T-helper 2 cell treated with Interferon-gamma antibody and Interleukin-4, amounts not matched to agents 5 μg/mL and 100 μg/mL, for 36 hours (primary cell): ENCODE results near the gene WDR4.
"Not testable (repeated sequence)": the region's sequence is repeated elsewhere in the genome, so short reads cannot be mapped to it uniquely, and the experiment has no call there.

Experiments
- DNase-seq: peaks from one replicate; pipeline ENCODE4 v3.0.0; 2021; ENCODE audit warnings: low spot score
- H3K27ac Mint-ChIP-seq: one replicate; pipeline ENCODE4 v1.8.0; 2021; ENCODE audit warnings: mild to moderate bottlenecking, mixed read lengths
- H3K27me3 Mint-ChIP-seq: one replicate; pipeline ENCODE4 v1.8.0; 2021; ENCODE audit warnings: low read depth, mixed read lengths
- H3K36me3 Mint-ChIP-seq: one replicate; pipeline ENCODE4 v1.8.0; 2021; ENCODE audit warnings: low read depth, mixed read lengths
- H3K4me1 Mint-ChIP-seq: one replicate; pipeline ENCODE4 v1.8.0; 2021; ENCODE audit warnings: low read depth, mixed read lengths
- H3K4me3 Mint-ChIP-seq: one replicate; pipeline ENCODE4 v1.8.0; 2022; ENCODE audit warnings: mild to moderate bottlenecking, moderate library complexity, mixed read lengths
- H3K9me3 Mint-ChIP-seq: one replicate; pipeline ENCODE4 v1.8.0; 2021; ENCODE audit warnings: mixed read lengths

Gene WDR4

DNA sequence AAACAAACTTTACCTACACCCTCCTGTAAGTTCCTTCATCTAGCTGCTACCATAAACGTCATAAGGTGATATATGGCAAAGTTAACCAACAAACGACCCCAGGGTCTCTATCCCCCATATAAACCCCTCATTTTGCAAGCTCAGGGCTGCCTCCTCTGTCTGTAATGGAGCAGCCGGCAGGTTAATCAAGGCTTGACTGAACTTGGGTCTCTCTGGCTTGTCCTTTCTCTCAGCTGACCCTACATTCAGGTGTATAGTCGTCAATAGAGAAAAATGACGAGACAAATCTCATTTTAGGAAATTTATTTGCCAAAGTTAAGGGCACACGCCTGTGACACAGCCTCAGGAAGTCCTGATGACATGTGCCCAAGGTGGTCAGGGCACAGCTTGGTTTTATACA lies 67.4 kb downstream of the WDR4 start:
- H3K27ac Mint-ChIP-seq = no peak overlapping the region
- H3K4me3 Mint-ChIP-seq = no peak overlapping the region
- DNase-seq = no peak
- H3K27me3 Mint-ChIP-seq = peaks cover 22% of the 10 kb centered on the region
- peaks cover 16% of the 10 kb centered on the region for H3K9me3 Mint-ChIP-seq
- no peaks in the 10 kb centered on the region for H3K36me3 Mint-ChIP-seq
- H3K4me1 Mint-ChIP-seq = no peaks in the 10 kb centered on the region

DNA sequence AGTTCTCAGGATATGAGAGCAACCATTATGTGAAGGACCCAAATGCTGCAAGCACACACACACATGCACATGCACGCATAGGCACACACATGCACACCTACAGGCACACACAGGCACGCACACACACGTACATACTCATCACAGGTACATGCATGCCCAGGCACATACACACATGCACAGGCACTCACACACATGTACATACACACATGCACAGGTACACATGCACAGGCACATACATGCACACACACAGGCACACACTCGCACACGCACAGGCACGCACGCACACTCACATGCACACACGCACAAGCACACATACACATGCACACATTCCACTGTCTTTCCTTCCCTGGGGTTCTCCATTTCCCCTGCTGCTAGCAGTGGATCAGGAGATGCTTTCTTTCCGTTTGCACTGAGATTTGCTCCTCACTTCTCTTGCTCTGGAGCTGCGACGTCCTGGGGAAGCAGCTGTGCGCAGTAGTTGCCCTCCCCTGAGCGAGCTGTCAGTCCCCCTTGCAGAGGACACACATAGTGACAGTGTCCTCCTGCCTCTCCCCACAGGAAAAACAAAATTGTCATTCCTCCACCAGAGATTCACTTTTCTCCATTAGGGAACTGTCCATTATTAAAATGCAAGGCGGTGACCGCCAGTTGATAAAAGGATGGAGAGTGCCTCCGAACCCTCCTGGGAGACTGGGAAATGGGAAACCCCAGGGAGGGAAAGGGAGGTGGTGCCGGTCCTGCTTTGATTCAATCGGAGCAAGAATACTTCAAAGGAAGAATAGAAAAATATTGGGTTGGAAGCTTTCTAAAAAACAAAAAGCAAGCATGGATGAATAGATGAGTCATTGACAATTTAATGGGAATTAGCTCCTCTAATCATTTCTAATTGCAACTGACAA lies 69.5 kb downstream of the WDR4 start:
- Mint-ChIP-seq H3K4me3 (no peak overlapping the region), H3K27me3 (peaks cover 30% of the 10 kb centered on the region), H3K4me1 (no peaks in the 10 kb centered on the region), H3K9me3 (peaks cover 8% of the 10 kb centered on the region), H3K36me3 (no peaks in the 10 kb centered on the region), H3K27ac (no peak overlapping the region)
- no peak for DNase-seq

DNA sequence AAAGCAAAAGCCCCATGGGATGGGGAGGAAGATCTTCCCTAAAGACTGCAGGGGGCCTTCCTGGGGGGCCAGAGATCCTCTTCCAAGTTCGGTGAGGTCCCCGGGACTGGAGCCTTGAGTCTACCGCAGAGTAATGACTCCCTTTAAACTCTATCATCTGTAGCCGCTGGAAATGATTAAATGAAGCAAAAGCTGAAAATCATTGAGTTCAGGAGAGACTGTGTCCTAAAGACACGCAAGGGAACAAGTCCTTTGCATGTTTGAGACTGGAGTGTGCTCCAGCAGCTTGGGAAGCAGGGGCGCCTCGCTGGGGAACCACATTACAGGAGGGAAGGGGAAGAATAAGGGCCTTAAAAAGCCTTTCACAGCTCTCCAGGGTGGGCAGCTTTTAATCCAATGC lies 70.2 kb downstream of the WDR4 start:
- no peak overlapping the region for H3K27ac Mint-ChIP-seq
- peaks cover 6% of the 10 kb centered on the region for H3K9me3 Mint-ChIP-seq
- H3K4me3 Mint-ChIP-seq = no peak overlapping the region
- no peaks in the 10 kb centered on the region for H3K36me3 Mint-ChIP-seq
- H3K4me1 Mint-ChIP-seq = no peaks in the 10 kb centered on the region
- no peak for DNase-seq
- H3K27me3 Mint-ChIP-seq = peaks cover 30% of the 10 kb centered on the region

DNA sequence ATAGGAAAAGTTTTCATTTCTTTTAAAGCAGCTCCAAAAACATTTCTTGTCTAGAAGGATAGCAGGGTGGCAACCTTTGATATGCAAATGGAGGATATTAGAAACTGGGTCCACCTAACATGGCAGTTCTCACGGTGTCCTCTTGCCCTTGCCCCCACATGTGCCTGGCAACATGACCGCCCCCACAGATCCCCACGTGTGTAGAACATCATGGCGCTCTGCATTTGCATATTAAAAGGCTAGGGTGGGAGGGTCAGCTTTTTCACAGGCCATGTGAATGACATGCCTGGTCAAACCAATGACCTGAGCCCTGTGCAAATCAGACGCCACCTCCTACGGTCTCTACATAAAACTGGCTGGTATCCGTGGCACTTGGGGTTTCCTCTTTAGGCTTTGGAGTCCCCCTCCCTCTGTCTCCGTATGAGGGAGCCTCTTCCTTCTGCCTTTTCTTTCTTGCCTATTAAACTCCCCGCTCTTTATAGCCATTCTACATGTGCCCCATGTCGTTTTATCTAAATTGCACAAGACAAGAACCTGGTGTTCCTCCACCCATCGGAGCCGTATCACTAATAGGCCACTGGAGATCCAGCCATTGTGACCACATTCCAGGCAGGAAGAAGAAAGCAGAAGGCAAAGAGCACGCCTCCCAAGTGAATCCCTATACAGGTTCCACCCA lies 71.3 kb downstream of the WDR4 start:
- no peak for DNase-seq
- H3K27me3 Mint-ChIP-seq = peaks cover 26% of the 10 kb centered on the region
- no peaks in the 10 kb centered on the region for H3K4me1 Mint-ChIP-seq
- no peak overlapping the region for H3K4me3 Mint-ChIP-seq
- no peaks in the 10 kb centered on the region for H3K9me3 Mint-ChIP-seq
- H3K36me3 Mint-ChIP-seq = no peaks in the 10 kb centered on the region
- no peak overlapping the region for H3K27ac Mint-ChIP-seq

DNA sequence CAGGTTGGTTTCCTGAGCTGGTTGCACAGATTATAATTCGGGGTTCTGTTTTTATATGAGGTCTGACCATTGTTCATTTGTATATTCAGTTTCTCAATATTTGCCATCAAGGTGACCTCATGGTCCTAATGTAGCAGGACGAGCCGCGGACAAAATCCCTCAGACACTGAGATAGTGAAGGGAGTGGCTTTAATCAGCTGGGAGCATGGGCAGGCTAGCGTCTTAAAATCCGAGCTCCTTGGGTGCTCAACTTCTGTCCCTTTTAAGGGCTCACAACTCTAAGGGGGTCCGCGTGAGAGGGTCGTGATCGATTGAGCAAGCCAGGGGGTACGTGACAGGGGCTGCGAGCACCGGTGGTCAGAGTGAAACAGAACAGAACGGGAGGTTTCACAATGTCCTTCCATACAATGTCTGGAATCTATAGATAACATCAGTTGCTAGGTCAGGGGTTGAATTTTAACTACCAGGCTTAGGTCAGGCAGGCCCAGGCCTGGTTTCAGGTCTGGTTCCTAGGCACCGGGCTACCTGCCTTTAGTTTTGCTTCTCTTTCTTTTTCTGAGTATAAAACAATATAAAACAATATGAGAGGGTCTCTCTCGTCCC lies 71.9 kb downstream of the WDR4 start:
- not testable (repeated sequence) for H3K4me3 Mint-ChIP-seq, H3K36me3 Mint-ChIP-seq, DNase-seq, H3K9me3 Mint-ChIP-seq, H3K4me1 Mint-ChIP-seq, H3K27ac Mint-ChIP-seq
- H3K27me3 Mint-ChIP-seq = peaks cover 21% of the 10 kb centered on the region

DNA sequence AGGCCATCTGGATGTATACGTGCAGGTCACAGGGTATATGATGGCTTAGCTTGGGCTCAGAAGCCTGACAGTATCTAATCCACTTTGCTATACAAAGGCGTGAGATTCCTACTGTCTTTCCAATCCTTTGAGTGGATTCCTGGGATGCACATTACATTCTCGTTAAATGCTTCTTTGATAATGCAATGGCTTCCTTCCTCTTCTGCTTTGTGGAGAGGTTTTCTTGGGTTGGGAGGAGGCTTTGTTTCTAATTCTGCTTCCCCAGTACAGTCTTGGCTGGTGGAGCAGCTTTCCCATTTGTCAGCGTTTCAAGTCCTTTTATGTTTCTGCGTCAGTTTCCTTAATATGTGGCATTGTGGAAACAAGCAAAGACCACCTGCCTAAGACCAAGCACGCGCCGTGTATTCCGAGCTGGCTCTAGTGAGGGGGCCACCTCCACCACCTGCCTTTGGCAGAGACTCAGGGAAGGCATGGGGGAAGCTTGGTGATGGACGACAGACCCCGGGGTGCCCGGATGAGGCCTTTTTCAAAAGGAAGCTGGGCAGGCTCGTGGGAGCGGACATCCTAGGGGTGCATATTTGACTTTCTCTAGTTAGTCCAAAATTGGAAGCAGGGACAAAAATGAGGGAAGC lies 72.7 kb downstream of the WDR4 start:
- no peaks in the 10 kb centered on the region for H3K4me1 Mint-ChIP-seq

DNA sequence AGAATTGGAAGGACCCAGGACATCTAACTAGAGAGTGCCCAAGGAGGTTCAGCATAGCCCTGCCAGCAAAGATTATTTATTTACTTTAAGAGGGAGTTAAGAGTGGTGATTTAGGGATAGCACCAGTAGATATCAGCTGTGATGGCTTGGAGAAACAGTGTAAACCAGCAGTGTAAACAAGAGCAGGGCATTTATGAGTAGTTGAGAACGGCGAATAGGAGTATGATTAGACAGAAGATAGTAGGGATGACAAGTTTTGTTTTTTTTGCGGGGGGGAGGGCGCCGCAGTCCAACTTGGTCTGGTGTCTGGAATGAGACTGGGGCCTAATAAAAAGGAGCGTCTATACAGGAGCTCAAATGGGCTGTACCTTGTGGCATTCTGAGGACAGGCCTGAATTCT lies 77.7 kb downstream of the WDR4 start:
- not testable (repeated sequence) for H3K4me3 Mint-ChIP-seq, H3K36me3 Mint-ChIP-seq, H3K27ac Mint-ChIP-seq, H3K9me3 Mint-ChIP-seq, H3K4me1 Mint-ChIP-seq, DNase-seq
- H3K27me3 Mint-ChIP-seq = peaks cover 13% of the 10 kb centered on the region

More for the DNA sequence above, 72.7 kb downstream of the WDR4 start:
- DNase-seq = no peak
- Mint-ChIP-seq H3K36me3 (no peaks in the 10 kb centered on the region), H3K4me3 (no peak overlapping the region), H3K9me3 (no peaks in the 10 kb centered on the region), H3K27me3 (peaks cover 18% of the 10 kb centered on the region), H3K27ac (no peak overlapping the region)

DNA sequence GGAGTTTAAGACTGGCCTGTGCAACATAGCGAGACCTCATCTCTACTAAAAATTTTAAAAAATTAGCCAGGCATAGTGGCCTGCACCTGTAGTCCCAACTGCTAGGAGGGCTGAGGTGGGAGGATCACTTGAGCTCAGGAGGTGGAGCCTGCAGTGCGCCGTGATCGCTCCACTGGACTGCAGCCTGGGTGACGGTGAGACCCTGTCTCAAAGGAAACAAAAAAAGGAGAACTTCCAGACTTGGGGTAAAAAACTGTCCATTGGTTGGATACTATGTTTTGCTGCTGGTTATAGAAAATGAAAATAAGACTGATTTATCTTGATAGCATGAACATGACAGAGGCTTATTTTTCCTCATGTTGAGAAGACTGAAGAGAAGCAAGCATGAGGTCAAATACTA lies 79.4 kb downstream of the WDR4 start:
- Mint-ChIP-seq H3K9me3 (no peaks in the 10 kb centered on the region), H3K4me1 (peaks cover 3% of the 10 kb centered on the region), H3K27ac (no peak overlapping the region), H3K27me3 (peaks cover 10% of the 10 kb centered on the region), H3K36me3 (no peaks in the 10 kb centered on the region), H3K4me3 (no peak overlapping the region)
- no peak for DNase-seq

DNA sequence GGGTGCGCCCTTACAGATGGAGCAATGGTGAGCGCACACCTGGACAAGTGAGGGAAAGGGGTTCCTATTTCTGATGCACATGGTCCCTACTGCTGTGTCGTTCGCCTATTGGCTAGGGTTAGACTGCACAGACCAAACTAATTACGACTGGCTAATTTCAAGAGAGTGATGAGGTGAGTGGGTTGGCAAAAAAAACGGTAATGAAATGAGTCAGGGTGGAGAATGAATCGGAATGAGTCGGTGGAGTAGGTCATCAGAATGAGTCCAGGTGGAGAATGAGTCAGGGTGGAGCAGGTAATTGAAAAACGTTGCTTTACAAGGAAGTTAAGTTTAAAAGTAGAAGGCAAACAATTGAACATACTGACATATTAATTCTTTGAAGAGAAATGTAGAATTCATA lies 79.8 kb downstream of the WDR4 start:
- Mint-ChIP-seq H3K4me1 (peaks cover 3% of the 10 kb centered on the region), H3K4me3 (no peak overlapping the region)

More for the DNA sequence above, 79.8 kb downstream of the WDR4 start:
- Mint-ChIP-seq H3K9me3 (no peaks in the 10 kb centered on the region), H3K27me3 (peaks cover 7% of the 10 kb centered on the region), H3K27ac (peak overlapping the region; percentile 12), H3K36me3 (no peaks in the 10 kb centered on the region)
- DNase-seq = peak; percentile 36
